K562 (cell line): Measurements from ENCODE around the gene PHKB. TPM values are rescaled to one million over a fixed set of nuclear protein-coding genes. Genes with fewer than 3 reads are reported as not detected.

ENCODE experiments used
- ATAC-seq: fragments of 200-7000 bp; cut with Tn5 transposase; 3 replicates; pipeline ENCODE4 v1.9.1; 2020; ENCODE audit warnings: moderate library complexity
- BruUV-seq: library from RNA; stranded (reverse); fragments of 400-500 nt; replicated peaks from 2 replicates; lab custom pipeline; 2021; lab: Mats Ljungman, UMichigan
- CTCF ChIA-PET: fragments of 300-600 bp; formaldehyde crosslinking; extraction: SDS; loops from one replicate; lab custom pipeline; 2021; ENCODE audit warnings: low intra/inter-chr PET ratio; lab: Yijun Ruan, JAX
- POLR2A ChIA-PET: fragments of 300-600, 350-650 bp; sonication (Branson Sonifier 250); formaldehyde crosslinking; extraction: SDS; loops from one replicate; lab custom pipeline; 2021; ENCODE audit warnings: antibody characterized with exemption, inconsistent platforms; lab: Yijun Ruan, JAX
- DNase-seq, 4 experiments: peaks; one replicate each; pipeline versions ENCODE4 v3.0.0 to v3.0.0-alpha.2; 2011 to 2018; ENCODE audit warnings: low spot score in 3 of 4, mixed read lengths in 3 of 4; ENCODE audit errors: extremely low read depth in 1 of 4
- FAIRE-seq: peaks from 2 replicates; lab custom pipeline; 2011; peaks lifted over from hg19 to GRCh38; lab: Jason Lieb, UNC
- H2AFZ ChIP-seq: 2 replicates; pipeline ENCODE4 v1.6.0; 2011; ENCODE audit warnings: low read depth, low read length, control low read depth, inconsistent platforms
- H3K27ac ChIP-seq: fragments of 200-600 bp; 3 replicates; pipeline ENCODE4 v1.8.0; 2011; ENCODE audit warnings: low read depth, mild to moderate bottlenecking, control low read depth, inconsistent platforms, low read length, moderate library complexity, mixed read lengths; ENCODE audit errors: extremely low read depth
- H3K27me3 ChIP-seq, 2 experiments: fragments of 300-600 bp in 1 of 2; 2 replicates in 1 of 2; 3 replicates in 1 of 2; pipeline versions ENCODE4 v1.6.0 to v1.8.0; 2011; ENCODE audit warnings: inconsistent platforms in 2 of 2, low read length in 2 of 2, mild to moderate bottlenecking in 1 of 2, mixed read lengths in 1 of 2, moderate library complexity in 1 of 2; ENCODE audit not compliant: control insufficient read depth in 2 of 2, insufficient read depth in 2 of 2
- H3K36me3 ChIP-seq: fragments of 300-600 bp; 3 replicates; pipeline ENCODE4 v1.8.0; 2011; ENCODE audit warnings: mild to moderate bottlenecking, low read length, inconsistent platforms; ENCODE audit not compliant: control insufficient read depth, insufficient read depth
- H3K4me1 ChIP-seq, 2 experiments: fragments of 200-600 bp in 1 of 2; replicated peaks in 1 of 2; 2 replicates in 1 of 2; 3 replicates in 1 of 2; pipeline versions ENCODE4 v1.5.1 to v1.8.0; 2011; ENCODE audit warnings: inconsistent platforms in 2 of 2, low read length in 2 of 2, mild to moderate bottlenecking in 1 of 2, mixed read lengths in 1 of 2, moderate library complexity in 1 of 2; ENCODE audit not compliant: control insufficient read depth in 2 of 2, insufficient read depth in 2 of 2
- H3K4me2 ChIP-seq: 2 replicates; pipeline ENCODE4 v1.6.1; 2011; ENCODE audit warnings: low read length, control low read depth, inconsistent platforms, mixed read lengths; ENCODE audit not compliant: insufficient read depth
- H3K4me3 ChIP-seq: fragments of 200-600 bp; sonication (generic), shearing (Covaris generic); 2 replicates; pipeline ENCODE4 v1.5.1; 2016; ENCODE audit warnings: control low read depth, inconsistent platforms
- H3K79me2 ChIP-seq: fragments of 200-600 bp; 3 replicates; pipeline ENCODE4 v1.8.0; 2011; ENCODE audit warnings: low read length, inconsistent platforms; ENCODE audit not compliant: control insufficient read depth, insufficient read depth
- H3K9ac ChIP-seq, 2 experiments: 2 replicates each; pipeline versions ENCODE4 v1.6.0 to v1.6.1; 2011; ENCODE audit warnings: low read depth in 2 of 2, low read length in 2 of 2, control low read depth in 1 of 2, inconsistent platforms in 1 of 2, mild to moderate bottlenecking in 1 of 2, mixed read lengths in 1 of 2; ENCODE audit not compliant: insufficient read depth in 1 of 2
- H3K9me1 ChIP-seq: one replicate; pipeline ENCODE4 v1.6.0; 2011; ENCODE audit warnings: inconsistent platforms, mild to moderate bottlenecking, low read length, moderate library complexity; ENCODE audit not compliant: control insufficient read depth, insufficient read depth
- H3K9me3 ChIP-seq: replicated peaks from 2 replicates; pipeline ENCODE4 v1.5.1; 2011; ENCODE audit warnings: low read depth, low read length, inconsistent platforms; ENCODE audit not compliant: control insufficient read depth, insufficient read depth
- H4K20me1 ChIP-seq: replicated peaks from 2 replicates; pipeline ENCODE4 v1.6.1; 2011; ENCODE audit warnings: low read length, inconsistent platforms, mixed read lengths; ENCODE audit not compliant: control insufficient read depth, insufficient read depth
- BDP1 ChIP-seq: IDR thresholded peaks from 3 replicates; pipeline ENCODE4 v1.6.1; 2011; ENCODE audit not compliant: insufficient read length, insufficient read depth
- NR2F6 ChIP-seq: fragments of 450-650 bp; formaldehyde crosslinking; IDR thresholded peaks from 2 replicates; pipeline ENCODE4 v1.4.0; 2020; ENCODE audit warnings: mild to moderate bottlenecking
- NUFIP1 ChIP-seq: fragments of 450-650 bp; IDR thresholded peaks from 2 replicates; pipeline ENCODE4 v1.6.1; 2018; ENCODE audit not compliant: partially characterized antibody
- TAF7 ChIP-seq: fragments of 450-650 bp; IDR thresholded peaks from 2 replicates; pipeline ENCODE4 v1.6.1; 2016; ENCODE audit warnings: missing genetic modification characterization, missing compliant biosample characterization
- XRCC4 ChIP-seq: IDR thresholded peaks from one replicate; pipeline ENCODE4 v1.6.1; 2011; ENCODE audit not compliant: insufficient read depth, insufficient read length; ENCODE audit errors: extremely low read depth
- ZKSCAN3 ChIP-seq: fragments of 250-450 bp; sonication (Bioruptor Pico); IDR thresholded peaks from 2 replicates; pipeline ENCODE4 v1.4.0; 2020
- ZNF282 ChIP-seq: sonication (generic); formaldehyde crosslinking; IDR thresholded peaks from 2 replicates; pipeline ENCODE4 v1.8.1; 2023; ENCODE audit warnings: missing genetic modification reagents
- ZNF518B ChIP-seq: fragments of 250-450 bp; sonication (Bioruptor Pico); IDR thresholded peaks from 2 replicates; pipeline ENCODE4 v1.5.0; 2021; ENCODE audit warnings: mild to moderate bottlenecking, moderate library complexity
- ZNF589 ChIP-seq: fragments of 200-800 bp; sonication (Bioruptor generic); IDR thresholded peaks from 2 replicates; pipeline ENCODE4 v1.6.1; 2016; ENCODE audit warnings: low read depth, missing genetic modification characterization, missing compliant biosample characterization
- WGBS: fragments of 100-300 bp; shearing (Covaris generic); methylation state at CpG from one replicate; pipeline ENCODE4 v1.1.6; 2016; ENCODE audit warnings: low coverage, mixed read lengths; ENCODE audit not compliant: insufficient coverage; ENCODE audit errors: missing lambda C conversion rate; 5-methylcytosine and 5-hydroxymethylcytosine counted together
- in situ Hi-C: fragments of 300-500 bp; cut with MboI; formaldehyde crosslinking; loops from 4 replicates; pipeline ENCODE4 v1.15.0; 2018; ENCODE audit warnings: inconsistent platforms, mixed read lengths
- intact Hi-C: fragments of 100-400 bp; cut with micrococcal nuclease; formaldehyde crosslinking; loops from 2 replicates; pipeline ENCODE4 v1.14.2; 2022
- polyA plus RNA-seq, 8 experiments: library from polyadenylated mRNA; depleted of rRNA in 4 of 8; stranded (reverse) in 5 of 8; unstranded in 3 of 8; fragments of >200 nt; fragmentation: Nextera tagmentation in 2 of 8; fragmentation: Illumina TruSeq in 1 of 8; extraction: Ambion mirVana in 2 of 8; extraction: Trizol in 1 of 8; gene quantifications; 2 replicates each; pipeline versions ENCODE4 v1.2.1 to v1.2.3, GENCODE V29; 2011 to 2014; ENCODE audit warnings: inconsistent platforms in 1 of 8, missing spikeins in 1 of 8
- total RNA-seq, 7 experiments: library from RNA; depleted of rRNA in 6 of 7; stranded (reverse); fragments of >200 nt in 6 of 7; fragmentation: Illumina TruSeq in 2 of 7; extraction: Trizol in 2 of 7; gene quantifications; 2 replicates each; pipeline versions ENCODE4 v1.2.1 to v1.2.3, GENCODE V29; 2011 to 2021; ENCODE audit warnings: low replicate concordance in 1 of 7
- TF ChIP-seq, protein P1 (sequence below): fragments of 250-450 bp; sonication (Bioruptor Pico); IDR thresholded peaks from 2 replicates; pipeline ENCODE4 v1.8.0; 2022; ENCODE audit warnings: moderate library complexity, mild to moderate bottlenecking, inconsistent platforms

The PHKB gene
- total and polyA plus RNA-seq, 9 of the 15 experiments (the other 6 are each of a cell fraction or from before 2014, with no cell fraction given): 24.7 to 92.3 (median 67.0) TPM

- H4K20me1 ChIP-seq: no peaks in the 10 kb centered on the region
- ChIA-PET POLR2A (no interaction called here), CTCF (no interaction called here)
- DNase-seq (no peak), FAIRE-seq (no peak), ATAC-seq (no peak)
- no peak overlapping the region for H3K4me2 ChIP-seq
- no peak overlapping the region for H3K4me3 ChIP-seq
- H2AFZ ChIP-seq: no peak overlapping the region
- 100% methylated on average over 1 of the region's 1 CpG for WGBS
- H3K9ac ChIP-seq: no peak overlapping the region
- H3K9me1 ChIP-seq: no peaks in the 10 kb centered on the region
- H3K27ac ChIP-seq: no peak overlapping the region
- no peaks in the 10 kb centered on the region for H3K27me3 ChIP-seq
- intact Hi-C loops (no loop called here), in situ Hi-C loops (no loop called here)
- H3K9me3 ChIP-seq: no peaks in the 10 kb centered on the region
- BruUV-seq: no TSS peak
- H3K79me2 ChIP-seq: peaks cover 3% of the 10 kb centered on the region; the same call in 1 of the 3 replicates
- no peaks in the 10 kb centered on the region for H3K4me1 ChIP-seq
- peaks cover 38% of the 10 kb centered on the region; the same call in 1 of the 3 replicates for H3K36me3 ChIP-seq
- TF ChIP-seq ZKSCAN3 (CRISPR knock-in tag) (no peak), BDP1 (no peak), ZNF282 (CRISPR knock-in tag) (no peak), ZNF589 (CRISPR knock-in tag) (no peak), XRCC4 (no peak), ZNF518B (CRISPR knock-in tag) (no peak), NR2F6 (CRISPR knock-in tag) (no peak), TAF7 (tag) (no peak), NUFIP1 (no peak)
- TF ChIP-seq, protein P1, sequence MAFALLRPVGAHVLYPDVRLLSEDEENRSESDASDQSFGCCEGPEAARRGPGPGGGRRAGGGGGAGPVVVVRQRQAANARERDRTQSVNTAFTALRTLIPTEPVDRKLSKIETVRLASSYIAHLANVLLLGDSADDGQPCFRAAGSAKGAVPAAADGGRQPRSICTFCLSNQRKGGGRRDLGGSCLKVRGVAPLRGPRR: no peak
These were observed 34.3 kb upstream of the PHKB start for GRCh38 chr16:47426806-47427205.
